Hepatocyte (in vitro differentiated cells): Measurements from ENCODE around the gene HPS5. TPM values are rescaled to one million over a fixed set of nuclear protein-coding genes. Genes with fewer than 3 reads are reported as not detected.

Source experiments
- DNase-seq: peaks from one replicate; pipeline ENCODE4 v3.0.0-alpha.2; 2016; ENCODE audit warnings: low spot score
- H2AFZ ChIP-seq: fragments of 200-600 bp; sonication (generic); 2 replicates; pipeline ENCODE4 v1.6.0; 2016; ENCODE audit warnings: antibody characterized with exemption, mild to moderate bottlenecking
- H3K27ac ChIP-seq: fragments of 200-600 bp; sonication (generic); 2 replicates; pipeline ENCODE4 v1.5.1; 2016; ENCODE audit warnings: mild to moderate bottlenecking
- H3K27me3 ChIP-seq: fragments of 200-600 bp; sonication (generic); 2 replicates; pipeline ENCODE4 v1.6.1; 2016
- H3K36me3 ChIP-seq: fragments of 200-600 bp; sonication (generic); replicated peaks from 2 replicates; pipeline ENCODE4 v1.5.1; 2016; ENCODE audit warnings: low read depth; ENCODE audit not compliant: insufficient read depth
- H3K4me1 ChIP-seq: fragments of 200-600 bp; sonication (generic); 2 replicates; pipeline ENCODE4 v1.5.1; 2016; ENCODE audit warnings: mild to moderate bottlenecking, moderate library complexity; ENCODE audit not compliant: insufficient read depth
- H3K4me2 ChIP-seq: fragments of 200-600 bp; sonication (generic); 2 replicates; pipeline ENCODE4 v1.6.0; 2016
- H3K4me3 ChIP-seq: fragments of 200-600 bp; sonication (generic); 2 replicates; pipeline ENCODE4 v1.5.1; 2016; ENCODE audit warnings: mild to moderate bottlenecking
- H3K79me2 ChIP-seq: fragments of 200-600 bp; sonication (generic); 2 replicates; pipeline ENCODE4 v1.6.0; 2017; ENCODE audit warnings: mild to moderate bottlenecking
- H3K9me2 ChIP-seq: fragments of 200-600 bp; sonication (generic); replicated peaks from 2 replicates; pipeline ENCODE4 v1.6.0; 2017; ENCODE audit warnings: mild to moderate bottlenecking; ENCODE audit not compliant: insufficient read depth
- H3K9me3 ChIP-seq: fragments of 200-600 bp; sonication (generic); 2 replicates; pipeline ENCODE4 v1.5.1; 2016; ENCODE audit warnings: low read depth, mild to moderate bottlenecking
- H4K20me1 ChIP-seq: fragments of 200-600 bp; sonication (generic); 2 replicates; pipeline ENCODE4 v1.6.0; 2016; ENCODE audit warnings: mild to moderate bottlenecking; ENCODE audit not compliant: insufficient read depth, poor library complexity, severe bottlenecking
- CTCF ChIP-seq: fragments of 200-600 bp; sonication (generic); IDR thresholded peaks from 2 replicates; pipeline ENCODE4 v1.5.1; 2016; ENCODE audit warnings: antibody characterized with exemption, mild to moderate bottlenecking; ENCODE audit not compliant: poor library complexity
- EZH2 ChIP-seq: fragments of 200-600 bp; sonication (generic); IDR thresholded peaks from 2 replicates; pipeline ENCODE4 v1.6.1; 2016; ENCODE audit warnings: antibody characterized with exemption, mild to moderate bottlenecking, borderline replicate concordance
- EZH2phosphoT487 ChIP-seq: fragments of 200-600 bp; sonication (generic); IDR thresholded peaks from one replicate; pipeline ENCODE4 v1.6.1; 2018; ENCODE audit warnings: antibody characterized with exemption, mild to moderate bottlenecking, low read depth, moderate library complexity; ENCODE audit not compliant: unreplicated experiment, severe bottlenecking
- WGBS: methylation state at CpG from one replicate; pipeline ENCODE4 v1.1.6; 2016; ENCODE audit warnings: low lambda C conversion rate; ENCODE audit errors: missing lambda C conversion rate; 5-methylcytosine and 5-hydroxymethylcytosine counted together
- polyA plus RNA-seq: library from polyadenylated mRNA; unstranded; fragments of >200 nt; fragmentation: Nextera tagmentation; extraction: Ambion mirVana; gene quantifications from 2 replicates; pipeline ENCODE4 v1.2.1, GENCODE V29; 2016
- total RNA-seq: library from RNA; depleted of rRNA; stranded (reverse); fragments of >200 nt; gene quantifications from 2 replicates; pipeline ENCODE4 v1.2.3, GENCODE V29; 2014

HPS5 gene
- total and polyA plus RNA-seq, 2 experiments from 2014 or later: 10.3 to 18.0 TPM

GRCh38 chr11:18352581-18352980, 30.6 kb upstream of the HPS5 start:
- Histone ChIP-seq H3K27ac (no peak overlapping the region), H3K9me3 (no peaks in the 10 kb centered on the region), H3K4me1 (no peaks in the 10 kb centered on the region), H3K36me3 (no peaks in the 10 kb centered on the region), H3K79me2 (no peaks in the 10 kb centered on the region), H3K9me2 (no peaks in the 10 kb centered on the region), H2AFZ (no peak overlapping the region), H3K4me2 (no peak overlapping the region), H4K20me1 (no peaks in the 10 kb centered on the region), H3K4me3 (no peak overlapping the region), H3K27me3 (no peaks in the 10 kb centered on the region)
- TF ChIP-seq EZH2 (no peak), EZH2phosphoT487 (no peak), CTCF (no peak)
- DNase-seq: no peak
- WGBS: 94% methylated on average over 3 of the region's 3 CpGs

- H3K27ac ChIP-seq: peak overlapping the region; percentile 87
- no peaks in the 10 kb centered on the region for H4K20me1 ChIP-seq
- no peaks in the 10 kb centered on the region for H3K79me2 ChIP-seq
- DNase-seq: no peak
- no peaks in the 10 kb centered on the region for H3K9me2 ChIP-seq
- no peaks in the 10 kb centered on the region for H3K4me1 ChIP-seq
- H3K4me3 ChIP-seq: no peak overlapping the region
- no peak overlapping the region for H3K4me2 ChIP-seq
- no peaks in the 10 kb centered on the region for H3K9me3 ChIP-seq
- no peaks in the 10 kb centered on the region for H3K36me3 ChIP-seq
- no peak for TF ChIP-seq EZH2phosphoT487
- no peak for TF ChIP-seq CTCF
- TF ChIP-seq EZH2: no peak
- no peak overlapping the region for H2AFZ ChIP-seq
- 80% methylated on average over 5 of the region's 5 CpGs for WGBS
- H3K27me3 ChIP-seq: no peaks in the 10 kb centered on the region
Measured at GRCh38 chr11:18347471-18348125, 25.7 kb upstream of the HPS5 start.

GRCh38 chr11:18332891-18333290, 11.0 kb upstream of the HPS5 start:
- Histone ChIP-seq H2AFZ (no peak overlapping the region), H3K9me2 (no peaks in the 10 kb centered on the region), H3K27ac (no peak overlapping the region), H4K20me1 (peaks cover 8% of the 10 kb centered on the region), H3K9me3 (no peaks in the 10 kb centered on the region), H3K4me2 (no peak overlapping the region), H3K36me3 (no peaks in the 10 kb centered on the region), H3K4me3 (no peak overlapping the region), H3K4me1 (no peaks in the 10 kb centered on the region), H3K27me3 (no peaks in the 10 kb centered on the region), H3K79me2 (peaks cover 54% of the 10 kb centered on the region)
- TF ChIP-seq CTCF (no peak), EZH2 (no peak), EZH2phosphoT487 (no peak)
- DNase-seq: no peak
- 95% methylated on average over 3 of the region's 3 CpGs for WGBS
